Mesendoderm (in vitro differentiated cells): Measurements from ENCODE around the gene EEF1A1. TPM values are rescaled to one million over a fixed set of nuclear protein-coding genes. Genes with fewer than 3 reads are reported as not detected.
A peak's percentile ranks its signal among the peaks of the same experiment; 100 is the strongest.
"Not testable (repeated sequence)": the region's sequence is repeated elsewhere in the genome, so short reads cannot be mapped to it uniquely, and the experiment has no call there.

Experiments
- DNase-seq: peaks from one replicate; pipeline ENCODE4 v3.0.0; 2013
- H2AK5ac ChIP-seq: 2 replicates; pipeline ENCODE4 v1.6.1; 2013; ENCODE audit warnings: low read length, inconsistent platforms
- H2BK120ac ChIP-seq: 2 replicates; pipeline ENCODE4 v1.6.1; 2013; ENCODE audit warnings: low read depth, mild to moderate bottlenecking, low read length, moderate library complexity, mixed read lengths
- H2BK15ac ChIP-seq: replicated peaks from 2 replicates; pipeline ENCODE4 v1.6.1; 2013; ENCODE audit warnings: low read depth, mild to moderate bottlenecking, moderate library complexity
- H2BK5ac ChIP-seq: 2 replicates; pipeline ENCODE4 v1.6.1; 2013; ENCODE audit warnings: low read length, inconsistent platforms
- H3K18ac ChIP-seq: 2 replicates; pipeline ENCODE4 v1.6.1; 2013; ENCODE audit warnings: mild to moderate bottlenecking, low read length, mixed read lengths
- H3K23ac ChIP-seq: one replicate; pipeline ENCODE4 v1.6.1; 2013; ENCODE audit warnings: low read length
- H3K27ac ChIP-seq: 2 replicates; pipeline ENCODE4 v1.5.1; 2013; ENCODE audit warnings: low read depth, mild to moderate bottlenecking, inconsistent platforms, low read length, moderate library complexity
- H3K27me3 ChIP-seq: 2 replicates; pipeline ENCODE4 v1.6.1; 2013; ENCODE audit warnings: low read length, control low read depth, mild to moderate bottlenecking, inconsistent platforms; ENCODE audit not compliant: insufficient read depth, poor library complexity
- H3K36me3 ChIP-seq: 2 replicates; pipeline ENCODE4 v1.6.1; 2013; ENCODE audit warnings: low read length, inconsistent platforms; ENCODE audit not compliant: control insufficient read depth, insufficient read depth
- H3K4ac ChIP-seq: one replicate; pipeline ENCODE4 v1.6.1; 2013; ENCODE audit warnings: low read depth, mild to moderate bottlenecking, low read length, moderate library complexity
- H3K4me1 ChIP-seq: 2 replicates; pipeline ENCODE4 v1.6.1; 2013; ENCODE audit warnings: low read depth, low read length, inconsistent platforms; ENCODE audit not compliant: control insufficient read depth
- H3K4me2 ChIP-seq: 2 replicates; pipeline ENCODE4 v1.6.1; 2013; ENCODE audit warnings: low read length
- H3K4me3 ChIP-seq: 2 replicates; pipeline ENCODE4 v1.5.1; 2013; ENCODE audit warnings: mild to moderate bottlenecking, low read length
- H3K56ac ChIP-seq: one replicate; pipeline ENCODE4 v1.6.1; 2013; ENCODE audit warnings: low read length
- H3K79me1 ChIP-seq: 2 replicates; pipeline ENCODE4 v1.6.1; 2013; ENCODE audit warnings: low read length, inconsistent platforms
- H3K79me2 ChIP-seq: 2 replicates; pipeline ENCODE4 v1.6.1; 2013; ENCODE audit warnings: mild to moderate bottlenecking, low read length; ENCODE audit not compliant: control insufficient read depth, insufficient read depth
- H3K9ac ChIP-seq: 2 replicates; pipeline ENCODE4 v1.6.1; 2013; ENCODE audit warnings: low read length, inconsistent platforms
- H4K5ac ChIP-seq: one replicate; pipeline ENCODE4 v1.6.1; 2013; ENCODE audit warnings: low read length
- H4K8ac ChIP-seq: one replicate; pipeline ENCODE4 v1.6.1; 2013; ENCODE audit warnings: low read depth, mild to moderate bottlenecking, control low read depth, low read length, moderate library complexity
- WGBS: extraction: QIAGEN DNeasy Blood & Tissue Kit; methylation state at CpG from one replicate; pipeline ENCODE4 v1.1.7; 2013; ENCODE audit warnings: low lambda C conversion rate, missing lambda C conversion rate; ENCODE audit not compliant: insufficient coverage; ENCODE audit errors: extremely low coverage; 5-methylcytosine and 5-hydroxymethylcytosine counted together
- polyA plus RNA-seq, 2 experiments: library from polyadenylated mRNA; stranded (reverse); fragments of 200-250 nt; gene quantifications; one replicate each; pipeline ENCODE4 v1.2.3, GENCODE V29; 2013

EEF1A1 gene
- polyA plus RNA-seq (2013, experiment 1 of 2), result 13,473 TPM
- 13,556 TPM for polyA plus RNA-seq (2013, experiment 2 of 2)

DNA sequence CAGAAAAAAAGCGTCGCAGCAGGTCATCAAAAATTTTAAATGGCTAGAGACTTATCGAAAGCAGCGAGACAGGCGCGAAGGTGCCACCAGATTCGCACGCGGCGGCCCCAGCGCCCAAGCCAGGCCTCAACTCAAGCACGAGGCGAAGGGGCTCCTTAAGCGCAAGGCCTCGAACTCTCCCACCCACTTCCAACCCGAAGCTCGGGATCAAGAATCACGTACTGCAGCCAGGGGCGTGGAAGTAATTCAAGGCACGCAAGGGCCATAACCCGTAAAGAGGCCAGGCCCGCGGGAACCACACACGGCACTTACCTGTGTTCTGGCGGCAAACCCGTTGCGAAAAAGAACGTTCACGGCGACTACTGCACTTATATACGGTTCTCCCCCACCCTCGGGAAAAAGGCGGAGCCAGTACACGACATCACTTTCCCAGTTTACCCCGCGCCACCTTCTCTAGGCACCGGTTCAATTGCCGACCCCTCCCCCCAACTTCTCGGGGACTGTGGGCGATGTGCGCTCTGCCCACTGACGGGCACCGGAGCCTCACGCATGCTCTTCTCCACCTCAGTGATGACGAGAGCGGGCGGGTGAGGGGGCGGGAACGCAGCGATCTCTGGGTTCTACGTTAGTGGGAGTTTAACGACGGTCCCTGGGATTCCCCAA is at the start of gene EEF1A1:
Gene EEF1A1 (minus strand): TSS at position 345 of the 663 bp plus-strand sequence. CDS start 1,006 bp downstream, outside the sequence.
- Histone ChIP-seq H2BK120ac (peak within 1 kb of the TSS; percentile 50), H3K4ac (peak within 1 kb of the TSS; percentile 95), H3K56ac (peak within 1 kb of the TSS; percentile 100), H3K23ac (peak within 1 kb of the TSS; percentile 99), H3K9ac (peak within 1 kb of the TSS; percentile 99), H2BK5ac (peak within 1 kb of the TSS; percentile 91), H4K5ac (peak within 1 kb of the TSS; percentile 84), H3K27ac (peak within 1 kb of the TSS; percentile 98), H3K79me1 (peaks cover 2% of the 10 kb centered on the region), H3K4me3 (peak within 1 kb of the TSS; percentile 97), H3K4me1 (peaks cover 2% of the 10 kb centered on the region), H4K8ac (peak within 1 kb of the TSS; percentile 91), H3K18ac (peak within 1 kb of the TSS; percentile 97), H3K27me3 (no peaks in the 10 kb centered on the region), H3K4me2 (peak within 1 kb of the TSS; percentile 73), H2BK15ac (no peak within 1 kb of the TSS), H2AK5ac (no peak within 1 kb of the TSS), H3K36me3 (peaks cover 15% of the 10 kb centered on the region), H3K79me2 (peaks cover 24% of the 10 kb centered on the region)
- WGBS, result no CpG with 5 or more reads among the region's 53 CpGs
- DNase-seq, result peak; percentile 100

DNA sequence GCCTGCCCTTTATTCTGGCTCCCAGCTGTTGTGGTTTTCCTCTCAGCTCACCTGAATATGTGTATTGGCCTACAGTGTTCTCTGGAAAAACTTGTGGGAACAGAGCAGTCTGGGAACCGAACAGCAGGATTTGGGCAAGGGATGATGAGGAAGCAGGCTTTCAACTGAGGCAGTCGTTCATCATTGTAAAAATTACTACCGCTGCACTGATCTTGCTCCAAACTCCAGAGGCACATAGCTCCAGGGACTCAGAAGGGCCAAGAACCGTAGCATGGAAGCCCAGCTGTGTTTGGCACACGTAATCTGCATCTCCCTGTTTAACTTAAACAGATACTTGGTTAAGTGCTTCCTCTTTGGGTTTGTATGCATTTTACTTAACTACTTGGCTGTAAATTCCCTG is 48.3 kb upstream of the EEF1A1 start:
- Histone ChIP-seq H3K4me3 (no peak overlapping the region), H2AK5ac (no peak overlapping the region), H3K79me1 (no peaks in the 10 kb centered on the region), H3K4me1 (no peaks in the 10 kb centered on the region), H3K9ac (no peak overlapping the region), H3K56ac (peak overlapping the region; percentile 31), H3K18ac (no peak overlapping the region), H3K4me2 (no peak overlapping the region), H3K36me3 (no peaks in the 10 kb centered on the region), H2BK120ac (no peak overlapping the region), H2BK15ac (no peak overlapping the region), H4K5ac (no peak overlapping the region), H3K27ac (no peak overlapping the region), H3K79me2 (no peaks in the 10 kb centered on the region), H3K4ac (no peak overlapping the region), H3K23ac (no peak overlapping the region), H2BK5ac (no peak overlapping the region), H3K27me3 (no peaks in the 10 kb centered on the region), H4K8ac (no peak overlapping the region)
- WGBS, result no CpG with 5 or more reads among the region's 5 CpGs
- no peak for DNase-seq

DNA sequence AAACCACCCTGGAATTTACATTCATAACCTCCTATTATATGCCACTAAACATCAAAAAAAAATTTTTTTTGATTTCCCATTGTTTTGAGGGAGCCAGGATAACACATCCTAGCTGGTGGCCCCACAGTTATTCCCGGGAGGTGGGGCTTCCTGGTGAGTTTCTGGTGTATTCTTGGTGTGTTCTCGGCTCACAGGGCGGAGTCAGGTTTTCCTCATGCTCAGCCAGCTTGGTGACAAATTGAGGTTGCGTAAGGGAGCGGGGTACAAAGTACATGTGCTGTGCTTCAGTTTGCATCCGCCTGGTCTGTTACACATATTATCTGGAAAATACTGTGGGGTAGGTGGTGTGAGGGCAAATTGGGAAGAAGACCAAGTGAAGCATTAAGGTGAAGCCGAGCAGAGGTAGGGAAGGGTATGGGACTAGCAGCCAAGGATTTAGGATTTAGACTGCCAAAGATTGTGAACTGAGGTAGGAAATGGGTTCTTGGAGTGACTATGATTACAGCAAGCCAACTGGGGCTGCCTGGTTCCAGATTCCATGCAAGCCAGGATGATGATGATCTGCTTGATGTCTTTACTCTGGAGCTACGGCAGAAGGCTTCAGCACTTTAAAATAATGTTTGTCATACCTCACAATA is 46.2 kb upstream of the EEF1A1 start:
- no peak overlapping the region for H2BK5ac ChIP-seq
- H3K27me3 ChIP-seq, result no peaks in the 10 kb centered on the region
- H3K9ac ChIP-seq, result no peak overlapping the region
- H3K4me3 ChIP-seq, result no peak overlapping the region
- no peaks in the 10 kb centered on the region for H3K79me2 ChIP-seq
- no peak overlapping the region for H2AK5ac ChIP-seq
- H3K23ac ChIP-seq, result no peak overlapping the region
- no peaks in the 10 kb centered on the region for H3K36me3 ChIP-seq
- H2BK120ac ChIP-seq, result no peak overlapping the region
- no peak overlapping the region for H4K8ac ChIP-seq
- WGBS, result no CpG with 5 or more reads among the region's 8 CpGs
- no peak overlapping the region for H3K27ac ChIP-seq
- peak; percentile 43 for DNase-seq
- H3K4ac ChIP-seq, result no peak overlapping the region
- no peaks in the 10 kb centered on the region for H3K4me1 ChIP-seq
- H3K18ac ChIP-seq, result peak overlapping the region; percentile 0
- no peak overlapping the region for H4K5ac ChIP-seq
- peak overlapping the region; percentile 2 for H3K56ac ChIP-seq
- no peak overlapping the region for H2BK15ac ChIP-seq
- H3K4me2 ChIP-seq, result no peak overlapping the region
- H3K79me1 ChIP-seq, result no peaks in the 10 kb centered on the region

DNA sequence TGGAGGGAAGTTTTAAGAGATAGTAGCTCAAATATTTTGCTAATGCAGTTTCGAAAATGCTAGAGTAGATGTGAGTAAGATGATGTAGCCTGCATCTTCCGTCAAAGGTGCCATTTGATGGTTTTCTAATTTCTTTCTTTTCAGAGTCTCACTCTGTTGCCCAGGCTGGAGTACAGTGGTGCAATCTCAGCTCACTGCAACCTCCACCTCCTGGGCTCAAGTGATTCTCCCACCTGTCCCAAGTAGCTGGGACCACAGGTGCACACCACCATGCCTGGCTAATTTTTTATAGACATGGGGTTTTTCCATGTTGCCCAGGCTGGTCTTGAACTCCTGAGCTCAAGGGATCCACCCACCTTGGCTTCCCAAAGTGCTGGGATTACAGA is 45.6 kb upstream of the EEF1A1 start:
- Histone ChIP-seq H3K4ac (peak overlapping the region; percentile 41), H3K27ac (peak overlapping the region; percentile 60), H2BK120ac (peak overlapping the region; percentile 14), H2BK5ac (peak overlapping the region; percentile 6), H3K18ac (peak overlapping the region; percentile 44)
- H3K56ac ChIP-seq, H3K4me3 ChIP-seq, H3K4me2 ChIP-seq, H3K27me3 ChIP-seq, H3K79me1 ChIP-seq, H2AK5ac ChIP-seq, H4K8ac ChIP-seq, H2BK15ac ChIP-seq, H3K36me3 ChIP-seq, DNase-seq, H3K79me2 ChIP-seq, H3K23ac ChIP-seq, H3K9ac ChIP-seq, H3K4me1 ChIP-seq, H4K5ac ChIP-seq: not testable (repeated sequence)
- no CpG with 5 or more reads among the region's 2 CpGs for WGBS

DNA sequence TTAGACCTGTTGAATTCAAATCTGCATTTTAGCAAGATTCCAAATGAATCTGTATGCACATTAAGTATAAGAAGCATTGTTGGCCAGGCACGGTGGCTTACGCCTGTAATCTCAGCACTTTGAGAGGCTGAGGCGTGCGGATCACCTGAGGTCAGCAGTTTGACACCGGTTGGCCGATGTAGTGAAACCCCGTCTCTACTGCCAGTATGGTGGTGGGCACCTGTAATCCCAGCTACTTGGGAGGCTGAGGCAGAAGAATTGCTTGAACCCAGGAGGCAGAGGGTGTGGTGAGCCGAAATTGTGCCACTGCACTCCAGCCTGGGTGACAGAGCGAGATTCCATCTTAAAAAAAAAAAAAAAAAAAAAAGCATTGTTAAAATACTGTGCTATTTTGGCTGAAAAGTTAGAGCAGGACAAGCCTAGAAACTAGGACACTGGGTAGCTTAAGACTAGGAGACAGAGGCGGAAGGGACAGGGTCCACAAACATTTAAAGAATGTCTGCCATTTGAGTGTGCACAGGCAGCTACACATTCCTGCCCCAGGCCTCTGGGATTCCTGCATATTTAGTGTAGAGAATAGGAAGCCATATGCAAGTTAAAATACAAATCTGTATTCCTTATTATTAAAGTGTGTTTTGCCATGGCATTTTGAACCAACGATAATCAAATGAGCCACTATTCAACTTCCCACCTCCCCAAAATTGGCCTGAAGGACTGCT is 45.1 kb upstream of the EEF1A1 start:
- no peak overlapping the region for H4K5ac ChIP-seq
- no peaks in the 10 kb centered on the region for H3K36me3 ChIP-seq
- H3K4me3 ChIP-seq, result no peak overlapping the region
- no peak overlapping the region for H4K8ac ChIP-seq
- peak overlapping the region; percentile 4 for H3K18ac ChIP-seq
- no peak overlapping the region for H3K23ac ChIP-seq
- H2BK15ac ChIP-seq, result no peak overlapping the region
- no peaks in the 10 kb centered on the region for H3K27me3 ChIP-seq
- H3K4me2 ChIP-seq, result no peak overlapping the region
- no peaks in the 10 kb centered on the region for H3K4me1 ChIP-seq
- no peak overlapping the region for H2AK5ac ChIP-seq
- H3K79me1 ChIP-seq, result no peaks in the 10 kb centered on the region
- H3K27ac ChIP-seq, result peak overlapping the region; percentile 60
- peak; percentile 96 for DNase-seq
- peak overlapping the region; percentile 7 for H3K4ac ChIP-seq
- H3K79me2 ChIP-seq, result no peaks in the 10 kb centered on the region
- H2BK120ac ChIP-seq, result peak overlapping the region; percentile 14
- no CpG with 5 or more reads among the region's 11 CpGs for WGBS
- H3K9ac ChIP-seq, result no peak overlapping the region
- peak overlapping the region; percentile 6 for H2BK5ac ChIP-seq
- peak overlapping the region; percentile 39 for H3K56ac ChIP-seq
